Right lobe of liver (tissue), 5 donors: ENCODE results near the gene ZNF627. TPM values are rescaled to one million over a fixed set of nuclear protein-coding genes. Genes with fewer than 3 reads are reported as not detected.

Source experiments
- total RNA-seq, 6 experiments: library from RNA; depleted of rRNA in 2 of 6; stranded (reverse); fragments of >200 nt in 2 of 6; fragmentation: NEBNext Ultra II Directional in 3 of 6; extraction: Animal tissue kit (Norgen Biotek cat#: 25700) in 3 of 6; gene quantifications; one replicate each; pipeline versions ENCODE4 v1.1.0 to v1.2.4, GENCODE V29; 2016 to 2023
- donor health status: DM: no; HTN: no; CAD: no.
- donor health status: DM: no; HTN: no; CAD: no.
- donor health status: DM: no; HTN: yes; CAD: no.
- donor health status: DM: no; HTN: yes; CAD: no.

Gene ZNF627
- total RNA-seq, 6 experiments from 2014 or later, result 2.7 to 5.4 (median 4.6) TPM

Other genes with a start within 250 kb of the ZNF627 start
- 10 to 100 TPM in 3 of 6 experiments, 1 to 10 TPM in 3; 6.7 to 17.5 (median 10.2) TPM for gene PLPPR2, start 242.1 kb upstream of the ZNF627 start, total RNA-seq
- 1 to 10 TPM; 1.4 to 2.7 (median 2.3) TPM for gene SWSAP1, start 222.8 kb upstream of the ZNF627 start, total RNA-seq
- 1 to 10 TPM; 4.9 to 8.7 (median 7.1) TPM for gene EPOR, start 213.2 kb upstream of the ZNF627 start, total RNA-seq
- 10 to 100 TPM in 5 of 6 experiments, 1 to 10 TPM in 1; 6.7 to 26.6 (median 19.7) TPM for gene RGL3, start 178.2 kb upstream of the ZNF627 start, total RNA-seq
- under 1 TPM; 0.21 to 0.73 (median 0.54) TPM for gene ODAD3, start 162.4 kb upstream of the ZNF627 start, total RNA-seq
- 100 to 1,000 TPM; 114 to 206 (median 192) TPM for gene PRKCSH, start 161.8 kb upstream of the ZNF627 start, total RNA-seq
- not detected for gene ELAVL3, start 116.4 kb upstream of the ZNF627 start, total RNA-seq
- 1 to 10 TPM; 2.7 to 7.0 (median 3.9) TPM for gene ZNF653, start 91.6 kb upstream of the ZNF627 start, total RNA-seq
- gene ECSIT, start 68.3 kb upstream of the ZNF627 start, total RNA-seq, result 10 to 100 TPM; 25.0 to 45.5 (median 37.7) TPM
- 1 to 10 TPM in 4 of 6 experiments, under 1 TPM in 2; 0.71 to 8.5 (median 1.0) TPM for gene CNN1, start 58.6 kb upstream of the ZNF627 start, total RNA-seq
- gene ELOF1, start 38.3 kb upstream of the ZNF627 start, total RNA-seq, result 10 to 100 TPM; 21.9 to 33.5 (median 24.9) TPM
- gene ACP5, start 19.8 kb upstream of the ZNF627 start, total RNA-seq, result 10 to 100 TPM; 10.4 to 28.5 (median 21.5) TPM
- gene ZNF823, start 141.5 kb downstream of the ZNF627 start, total RNA-seq, result 1 to 10 TPM; 2.9 to 5.1 (median 3.4) TPM
- gene ZNF441, start 169.5 kb downstream of the ZNF627 start, total RNA-seq, result 1 to 10 TPM; 2.6 to 4.4 (median 3.2) TPM
- 1 to 10 TPM in 2 of 6 experiments, under 1 TPM in 4; 0.37 to 1.3 (median 0.98) TPM for gene ZNF491, start 201.0 kb downstream of the ZNF627 start, total RNA-seq
- 1 to 10 TPM; 2.0 to 5.6 (median 3.7) TPM for gene ZNF440, start 216.8 kb downstream of the ZNF627 start, total RNA-seq